MCF 10A (cell line): ENCODE data around the gene TMEM209. TPM values are rescaled to one million over a fixed set of nuclear protein-coding genes. Genes with fewer than 3 reads are reported as not detected.

Source experiments
- BruUV-seq: library from RNA; stranded (reverse); fragments of 400-500 nt; replicated peaks from 2 replicates; lab custom pipeline; 2021; lab: Mats Ljungman, UMichigan
- CTCF ChIA-PET: fragments of 300-600 bp; sonication (Branson Sonifier 250); formaldehyde crosslinking; extraction: SDS; loops from one replicate; lab custom pipeline; 2021; ENCODE audit warnings: antibody characterized with exemption, inconsistent platforms; lab: Yijun Ruan, JAX
- POLR2A ChIA-PET: fragments of 300-600, 350-650 bp; sonication (Branson Sonifier 250); formaldehyde crosslinking; extraction: SDS; loops from one replicate; lab custom pipeline; 2020; ENCODE audit warnings: antibody characterized with exemption, inconsistent platforms; lab: Yijun Ruan, JAX
- DNase-seq: peaks from one replicate; pipeline ENCODE4 v3.0.0-alpha.2; 2018; ENCODE audit not compliant: unreplicated experiment
- H3K27ac Mint-ChIP-seq: one replicate; pipeline ENCODE4 v1.8.0; 2022; ENCODE audit warnings: mild to moderate bottlenecking, low read depth, mixed read lengths; ENCODE audit not compliant: unreplicated experiment
- H3K27me3 Mint-ChIP-seq: one replicate; pipeline ENCODE4 v1.8.0; 2022; ENCODE audit warnings: mixed read lengths; ENCODE audit not compliant: insufficient read depth, unreplicated experiment
- H3K36me3 Mint-ChIP-seq: one replicate; pipeline ENCODE4 v1.8.0; 2022; ENCODE audit warnings: mild to moderate bottlenecking, moderate library complexity, mixed read lengths; ENCODE audit not compliant: insufficient read depth, unreplicated experiment
- H3K4me1 Mint-ChIP-seq: one replicate; pipeline ENCODE4 v1.8.0; 2022; ENCODE audit warnings: mixed read lengths; ENCODE audit not compliant: insufficient read depth, unreplicated experiment
- H3K4me3 Mint-ChIP-seq: one replicate; pipeline ENCODE4 v1.8.0; 2022; ENCODE audit warnings: mild to moderate bottlenecking, moderate library complexity, mixed read lengths; ENCODE audit not compliant: unreplicated experiment
- H3K9me3 Mint-ChIP-seq: one replicate; pipeline ENCODE4 v1.8.0; 2022; ENCODE audit warnings: mixed read lengths; ENCODE audit not compliant: unreplicated experiment
- CTCF ChIP-seq: fragments of 200-600 bp; IDR thresholded peaks from one replicate; pipeline ENCODE4 v1.8.0; 2022; ENCODE audit warnings: antibody characterized with exemption, mild to moderate bottlenecking; ENCODE audit not compliant: unreplicated experiment
- intact Hi-C: fragments of 100-400 bp; cut with micrococcal nuclease; formaldehyde crosslinking; loops from 2 replicates; pipeline ENCODE4 v1.14.1; 2022
- total RNA-seq: library from RNA; stranded (reverse); gene quantifications from 2 replicates; pipeline ENCODE4 v1.2.3, GENCODE V29; 2022

Gene TMEM209
- total RNA-seq, 1 experiment from 2014 or later, result 38.3 TPM

DNA sequence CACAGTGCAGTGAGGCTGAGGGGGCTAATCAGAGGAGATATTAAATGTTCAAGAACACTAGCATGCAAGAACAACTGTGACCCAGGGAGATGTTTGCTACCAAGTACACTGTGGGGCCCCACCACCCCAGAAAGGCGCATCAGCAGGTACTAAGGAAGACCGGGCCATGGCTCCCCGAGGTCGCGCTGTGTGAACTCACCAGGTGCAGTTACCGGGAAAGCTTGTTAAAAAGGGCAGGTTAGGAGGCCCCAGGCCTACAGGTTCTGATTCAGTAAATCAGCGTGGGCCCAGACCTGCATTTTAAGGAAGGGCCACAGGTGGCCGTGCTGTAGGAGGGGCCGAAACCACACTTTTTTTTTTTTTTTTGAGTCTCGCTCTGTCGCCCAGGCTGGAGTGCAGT lies 54.6 kb downstream of the TMEM209 start:
- H3K4me1 Mint-ChIP-seq, result no peaks in the 10 kb centered on the region
- ChIA-PET CTCF (interaction anchor here (0.6 kb wide), 1 partner anchor 297 kb away, joined by 3 read pairs; no protein-coding TSS in a partner anchor), POLR2A (no interaction called here)
- no peaks in the 10 kb centered on the region for H3K36me3 Mint-ChIP-seq
- no peaks in the 10 kb centered on the region for H3K27me3 Mint-ChIP-seq
- intact Hi-C loops, result no loop called here
- no peak for TF ChIP-seq CTCF
- H3K4me3 Mint-ChIP-seq, result no peak overlapping the region
- H3K9me3 Mint-ChIP-seq, result no peaks in the 10 kb centered on the region
- BruUV-seq, result no TSS peak
- H3K27ac Mint-ChIP-seq, result no peak overlapping the region
- DNase-seq, result no peak

DNA sequence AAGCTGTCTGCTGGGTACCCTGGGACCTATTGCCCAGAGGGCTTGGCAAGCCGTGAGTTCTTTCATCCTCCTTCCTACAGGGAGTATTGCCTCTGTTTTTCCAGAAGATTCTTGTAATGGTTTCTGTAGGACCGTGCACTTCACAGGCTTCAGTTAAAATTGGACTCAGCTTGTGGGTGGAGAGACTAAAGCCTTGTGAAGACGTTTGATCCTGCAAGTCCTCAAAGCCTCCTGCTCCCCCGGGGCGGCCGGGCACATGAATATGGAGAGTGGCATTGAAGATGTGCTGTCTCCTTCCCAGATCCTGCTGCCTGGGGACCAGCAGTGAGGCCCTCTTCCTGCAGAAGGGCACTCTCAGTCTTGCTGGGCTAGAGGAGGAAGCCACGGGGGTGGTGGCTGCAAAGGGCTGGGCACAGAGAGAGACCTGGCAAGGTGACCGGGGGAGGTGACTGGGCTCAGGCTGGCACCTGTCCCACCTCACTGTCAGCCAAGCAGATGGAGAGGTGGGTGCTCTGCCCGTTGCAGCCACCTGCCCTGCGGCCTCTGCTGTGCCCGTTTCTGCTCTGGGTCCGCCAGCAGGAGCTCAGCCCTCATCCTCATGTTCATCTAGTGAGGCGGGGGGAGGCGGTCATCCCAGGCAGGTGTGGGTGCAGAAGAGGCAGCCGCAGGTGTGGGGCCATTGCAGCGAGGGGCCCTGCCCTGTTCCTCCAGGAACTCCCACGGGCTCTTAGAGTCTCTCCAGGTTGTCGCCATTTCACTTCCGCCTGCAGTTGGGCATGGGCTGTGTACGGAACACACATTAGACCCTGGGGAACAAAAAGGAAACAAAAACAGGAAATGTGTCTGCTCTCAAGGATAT lies 55.7 kb downstream of the TMEM209 start:
- ChIA-PET CTCF (interaction anchor here (0.7 kb wide), 1 partner anchor 10 kb away, joined by 3 read pairs; no protein-coding TSS in a partner anchor), POLR2A (no interaction called here)
- no peak overlapping the region for H3K27ac Mint-ChIP-seq
- BruUV-seq, result no TSS peak
- no peaks in the 10 kb centered on the region for H3K36me3 Mint-ChIP-seq
- intact Hi-C loops, result no loop called here
- no peaks in the 10 kb centered on the region for H3K9me3 Mint-ChIP-seq
- TF ChIP-seq CTCF, result no peak
- H3K4me1 Mint-ChIP-seq, result peaks cover 4% of the 10 kb centered on the region
- H3K4me3 Mint-ChIP-seq, result no peak overlapping the region
- no peak for DNase-seq
- no peaks in the 10 kb centered on the region for H3K27me3 Mint-ChIP-seq

- DNase-seq, result no peak
- POLR2A ChIA-PET, result no interaction called here
- H3K27ac Mint-ChIP-seq, result no peak overlapping the region
- intact Hi-C loops, result no loop called here
- no TSS peak for BruUV-seq
- CTCF ChIA-PET, result interaction anchor here (0.7 kb wide), 1 partner anchor 9 kb away, joined by 3 read pairs; no protein-coding TSS in a partner anchor
- H3K4me1 Mint-ChIP-seq, result peaks cover 7% of the 10 kb centered on the region
- no peaks in the 10 kb centered on the region for H3K36me3 Mint-ChIP-seq
- no peak for TF ChIP-seq CTCF
- no peaks in the 10 kb centered on the region for H3K27me3 Mint-ChIP-seq
- H3K4me3 Mint-ChIP-seq, result no peak overlapping the region
- H3K9me3 Mint-ChIP-seq, result no peaks in the 10 kb centered on the region
Observed at GRCh38 chr7:130148561-130148960, 56.6 kb downstream of the TMEM209 start.

DNA sequence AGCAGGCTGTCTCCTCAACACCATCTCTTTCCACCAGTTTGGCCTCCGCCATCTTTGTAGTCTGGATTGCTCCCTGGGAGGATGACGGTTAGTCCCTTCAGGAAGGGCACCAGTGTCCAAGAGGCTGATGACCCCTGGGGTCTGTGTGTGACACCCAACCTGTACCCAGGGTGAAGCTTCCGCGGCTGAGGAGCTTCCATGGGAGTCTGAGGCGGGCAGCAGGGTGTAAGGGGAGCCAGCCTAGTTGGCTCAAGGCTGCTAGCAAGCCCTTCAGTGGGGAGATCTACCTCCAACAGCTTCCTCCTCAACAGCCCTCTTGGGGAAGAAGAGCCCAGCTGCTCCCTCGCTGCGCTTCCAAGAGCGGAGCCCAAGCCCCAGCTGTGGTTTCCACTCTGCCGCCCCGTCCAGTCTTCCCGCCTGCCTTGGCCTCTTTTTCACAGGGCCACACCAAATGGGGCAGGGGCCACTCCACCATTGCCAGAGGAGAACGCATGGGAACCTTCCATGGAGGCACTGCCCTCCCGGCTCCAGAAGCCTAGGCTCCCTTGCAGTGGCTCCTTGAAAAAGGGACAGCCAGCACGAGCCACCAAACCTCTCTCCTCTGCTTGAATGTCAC lies 57.4 kb downstream of the TMEM209 start:
- DNase-seq, result no peak
- Mint-ChIP-seq H3K27ac (no peak overlapping the region), H3K36me3 (no peaks in the 10 kb centered on the region), H3K4me1 (peaks cover 7% of the 10 kb centered on the region), H3K9me3 (no peaks in the 10 kb centered on the region), H3K4me3 (no peak overlapping the region), H3K27me3 (no peaks in the 10 kb centered on the region)
- POLR2A ChIA-PET, result interaction anchor here (1.0 kb wide), 1 partner anchor 77 kb away, joined by 3 read pairs; the partner anchor contains the start of gene KLHDC10
- CTCF ChIA-PET, result no interaction called here
- intact Hi-C loops, result no loop called here
- no peak for TF ChIP-seq CTCF
- BruUV-seq, result no TSS peak
